GM19043 (cell line): ENCODE measurements around the gene TRIOBP.
A peak's percentile ranks its signal among the peaks of the same experiment; 100 is the strongest.
"Not testable (repeated sequence)": the region's sequence is repeated elsewhere in the genome, so short reads cannot be mapped to it uniquely, and the experiment has no call there.

Experiments used
- ATAC-seq: cut with Tn5 transposase; IDR thresholded peaks from one replicate; pipeline ENCODE4 v1.9.1; 2021; ENCODE audit warnings: low read depth; ENCODE audit not compliant: unreplicated experiment

TRIOBP gene

GRCh38 chr22:37696657-37697537 is at the start of gene TRIOBP:
TSS of gene TRIOBP (plus strand) at chr22:37697048. CDS start at chr22:37701366, 4,318 bp downstream.
- peak; percentile 70 for ATAC-seq

- no peak for ATAC-seq
These were observed 49.5 kb upstream of the TRIOBP start for GRCh38 chr22:37647317-37647716.

GRCh38 chr22:37647928-37648327 is 48.9 kb upstream of the TRIOBP start:
- no peak for ATAC-seq

- no peak for ATAC-seq
These were observed 46.2 kb upstream of the TRIOBP start for GRCh38 chr22:37650463-37651136.

GRCh38 chr22:37654563-37655251 is 42.1 kb upstream of the TRIOBP start:
- ATAC-seq, result no peak

GRCh38 chr22:37655252-37655563 is 41.6 kb upstream of the TRIOBP start:
- ATAC-seq, result no peak

- ATAC-seq, result not testable (repeated sequence)
These were observed 40.3 kb upstream of the TRIOBP start for GRCh38 chr22:37656583-37656982.

GRCh38 chr22:37657590-37658132 is 39.2 kb upstream of the TRIOBP start:
- ATAC-seq, result no peak

- ATAC-seq, result peak; percentile 86
These were observed 38.4 kb upstream of the TRIOBP start, which contains the start of gene PDXP for GRCh38 chr22:37658133-37659065. TSS of gene PDXP (plus strand) at chr22:37658723. CDS start at chr22:37658783, 60 bp downstream.

- no peak for ATAC-seq
These were observed 37.6 kb upstream of the TRIOBP start for GRCh38 chr22:37659066-37659896.

GRCh38 chr22:37659897-37660708 is 36.7 kb upstream of the TRIOBP start:
- no peak for ATAC-seq

- no peak for ATAC-seq
These were observed 36.2 kb upstream of the TRIOBP start for GRCh38 chr22:37660709-37661045.

- no peak for ATAC-seq
These were observed 35.5 kb upstream of the TRIOBP start for GRCh38 chr22:37661160-37661924.

GRCh38 chr22:37662039-37662438 is 34.8 kb upstream of the TRIOBP start:
- ATAC-seq, result no peak

- no peak for ATAC-seq
These were observed 33.2 kb upstream of the TRIOBP start for GRCh38 chr22:37663521-37664140.

GRCh38 chr22:37664249-37665101 is 32.4 kb upstream of the TRIOBP start:
- ATAC-seq, result no peak
